HepG2 (cell line): ENCODE measurements around the gene SNX6.
"Not testable (repeated sequence)": the region's sequence is repeated elsewhere in the genome, so short reads cannot be mapped to it uniquely, and the experiment has no call there.

Experiments used
- FOSL2 ChIP-seq: sonication (generic); formaldehyde crosslinking; IDR thresholded peaks from 2 replicates; pipeline ENCODE4 v1.4.0; 2020; ENCODE audit warnings: missing genetic modification reagents
- ZBTB20 ChIP-seq: sonication (generic); formaldehyde crosslinking; IDR thresholded peaks from 2 replicates; pipeline ENCODE4 v1.8.1; 2023; ENCODE audit warnings: missing genetic modification reagents, low read depth, mild to moderate bottlenecking, borderline replicate concordance
- ZNF777 ChIP-seq: sonication (generic); formaldehyde crosslinking; IDR thresholded peaks from 2 replicates; pipeline ENCODE4 v1.4.0; 2020; ENCODE audit warnings: missing genetic modification reagents

DNA sequence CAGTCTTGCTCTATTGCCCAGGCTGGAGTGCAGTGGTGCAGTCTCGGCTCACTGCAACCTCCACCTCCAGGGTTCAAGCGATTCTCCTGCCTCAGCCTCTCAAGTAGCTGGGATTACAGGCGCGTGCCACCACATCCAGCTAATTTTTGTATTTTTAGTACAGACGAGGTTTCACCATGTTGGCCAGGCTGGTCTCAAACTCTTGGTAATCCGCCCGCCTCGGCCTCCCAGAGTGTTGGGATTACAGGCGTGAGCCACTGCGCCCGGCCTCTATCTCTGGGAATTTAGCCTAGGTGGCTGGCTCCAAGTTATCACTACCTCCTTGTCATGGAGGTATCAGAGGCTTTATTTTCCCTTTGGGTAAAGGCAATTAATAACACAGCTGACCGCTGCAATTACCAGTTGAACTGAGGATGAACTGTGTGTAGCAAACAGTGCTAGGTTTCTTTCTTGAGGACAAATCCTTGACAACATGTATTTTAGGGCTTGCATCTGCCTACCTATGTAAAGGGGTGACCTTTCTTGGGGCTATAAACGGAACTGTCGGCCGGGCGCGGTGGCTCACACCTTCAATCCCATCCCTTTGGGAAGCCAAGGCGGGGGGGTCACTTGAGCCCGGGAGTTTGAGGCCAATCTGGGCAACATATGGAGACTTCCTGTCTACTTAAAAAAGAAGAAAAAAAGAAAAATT, 80.5 kb downstream of the SNX6 start:
- TF ChIP-seq ZBTB20 (CRISPR knock-in tag); ZNF777 (CRISPR knock-in tag); FOSL2: not testable (repeated sequence)
